ENCODE data around the gene FOXM1.
"Not testable (repeated sequence)": the region's sequence is repeated elsewhere in the genome, so short reads cannot be mapped to it uniquely, and the experiment has no call there.

Gene FOXM1

DNA sequence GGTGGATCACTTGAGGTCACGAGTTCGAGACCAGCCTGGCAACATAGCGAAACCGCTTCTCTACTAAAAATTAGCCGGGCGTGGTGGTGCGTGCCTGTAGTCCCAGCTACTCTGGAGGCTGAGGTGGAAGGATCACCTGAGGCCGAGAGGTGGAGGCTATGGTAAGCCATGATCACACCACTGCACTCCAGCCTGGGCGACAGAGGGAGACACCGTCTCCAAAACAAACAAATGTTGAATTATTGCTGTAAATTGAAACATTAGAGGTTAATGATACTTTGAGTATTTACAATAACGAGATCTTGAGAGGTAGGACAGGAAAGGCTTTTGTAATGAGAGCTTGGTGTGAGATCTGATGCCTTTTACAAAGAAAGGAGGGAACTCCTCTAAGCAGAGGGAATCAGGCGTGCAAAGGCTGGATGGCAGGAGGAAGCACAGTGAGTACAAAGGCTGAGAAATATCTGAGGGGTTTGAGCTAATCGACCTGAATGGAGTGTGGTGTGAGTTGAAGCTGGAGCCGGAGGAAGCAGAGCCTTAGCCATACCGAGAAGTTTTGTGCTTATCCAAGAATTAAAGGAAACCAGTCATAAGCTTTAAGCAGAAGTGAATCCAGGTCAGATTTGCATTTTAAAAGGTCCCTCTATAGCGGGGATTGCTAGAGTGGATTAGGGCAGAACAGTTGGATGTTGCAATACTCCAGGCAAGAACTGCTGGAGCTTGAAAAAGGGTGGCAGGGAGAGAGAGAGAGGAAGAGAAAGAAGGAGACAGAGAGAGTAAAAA, 1.2 kb upstream of the FOXM1 start:
- no peak for FAIRE-seq

GRCh38 chr12:2876431-2877046, 435 bp downstream of the FOXM1 start:
- FAIRE-seq, result no peak

DNA sequence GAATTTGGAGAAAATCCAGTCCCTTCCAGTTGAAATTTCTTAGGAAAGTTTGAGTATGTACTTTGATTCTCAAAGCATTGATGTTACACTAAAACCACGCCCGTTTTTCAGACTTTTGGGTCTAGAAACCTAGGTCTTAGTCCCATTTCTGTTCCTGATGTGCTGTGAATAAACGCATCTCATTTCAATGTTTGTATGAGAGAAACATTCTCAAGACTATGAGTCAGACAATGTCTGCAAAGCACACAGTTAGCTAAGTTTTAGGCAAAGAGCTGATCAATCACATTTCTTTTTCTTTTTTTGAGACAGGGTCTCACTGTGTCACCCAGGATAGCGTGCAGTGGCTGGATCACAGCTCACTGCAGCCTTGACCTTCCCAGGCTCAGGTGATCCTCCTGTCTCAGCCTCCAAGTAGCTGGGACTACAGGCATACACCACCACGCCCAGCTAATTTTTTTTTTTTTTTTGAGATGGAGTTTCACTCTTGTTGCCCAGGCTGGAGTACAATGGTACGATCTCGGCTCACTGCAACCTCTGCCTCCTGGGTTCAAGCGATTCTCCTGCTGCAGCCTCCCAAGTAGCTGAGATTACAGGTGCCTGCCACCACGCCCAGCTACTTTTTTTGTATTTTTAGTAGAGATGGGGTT, 7.9 kb downstream of the FOXM1 start:
- not testable (repeated sequence) for FAIRE-seq

DNA sequence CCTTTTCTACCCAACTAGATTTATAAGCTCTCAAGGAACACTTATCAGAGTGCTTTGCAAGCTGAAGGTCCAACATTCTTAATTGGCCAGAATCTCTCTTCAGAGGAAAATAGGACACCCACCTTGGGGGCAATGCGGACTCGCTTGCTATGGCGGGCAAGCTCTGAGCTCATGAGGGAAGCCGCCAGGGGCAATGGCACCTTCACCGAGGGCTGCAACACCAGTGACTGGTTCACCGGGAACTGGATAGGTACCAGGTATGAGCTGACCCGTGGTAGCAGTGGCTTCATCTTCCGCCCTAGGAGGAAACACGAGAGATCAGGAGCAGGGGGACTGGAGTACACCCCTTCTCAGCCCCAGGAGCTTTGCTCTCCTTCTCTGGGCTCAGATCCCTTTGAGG, 12.8 kb downstream of the FOXM1 start:
- FAIRE-seq, result no peak

- FAIRE-seq, result not testable (repeated sequence)
Measured at GRCh38 chr12:2863402-2863801, 13.6 kb downstream of the FOXM1 start.

GRCh38 chr12:2862876-2863275, 14.1 kb downstream of the FOXM1 start:
- FAIRE-seq, result no peak

DNA sequence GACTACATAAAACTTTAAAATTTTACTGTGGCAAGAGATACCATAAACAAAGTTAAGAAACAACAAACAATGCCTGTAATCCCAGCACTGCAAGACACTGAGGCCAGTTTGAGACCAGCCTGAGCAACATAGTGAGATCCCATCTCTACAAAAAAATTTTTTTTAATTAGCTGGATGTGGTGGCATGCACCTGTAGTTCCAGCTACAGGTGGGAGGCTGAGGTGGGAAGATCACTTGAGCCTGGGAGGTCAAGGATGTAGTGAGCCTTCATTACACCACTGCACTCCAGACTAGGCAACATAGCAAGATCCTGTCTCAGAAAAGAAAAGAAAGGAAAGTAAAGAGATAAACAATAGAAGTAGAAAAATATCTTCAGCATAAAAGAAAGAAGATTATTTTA, 16.8 kb downstream of the FOXM1 start:
- no peak for FAIRE-seq

DNA sequence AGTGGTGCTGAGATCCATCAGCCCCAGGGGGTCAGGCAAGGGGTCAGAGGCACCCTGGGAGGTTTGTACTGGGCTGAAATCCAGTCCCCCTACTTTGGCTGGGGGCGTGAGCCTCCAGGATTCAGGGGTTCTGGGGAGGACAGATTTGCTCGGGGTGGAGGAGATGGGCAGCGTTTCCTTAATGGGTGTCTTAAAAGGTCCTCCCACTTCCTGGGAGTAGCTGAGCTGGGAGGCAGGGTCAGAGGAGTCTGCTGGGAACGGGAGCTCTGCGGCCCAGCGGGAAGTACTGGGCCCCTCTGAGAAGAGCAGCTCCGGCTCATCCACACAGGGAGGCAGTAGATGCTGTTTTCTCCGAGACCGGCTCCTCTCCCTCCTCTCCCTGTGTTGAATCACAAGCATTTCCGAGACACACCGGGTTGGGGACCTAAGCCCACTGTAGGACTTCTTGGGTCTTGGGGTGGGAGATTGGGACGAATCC, 18.0 kb downstream of the FOXM1 start:
- FAIRE-seq, result no peak

- no peak for FAIRE-seq
Measured at GRCh38 chr12:2858334-2858733, 18.6 kb downstream of the FOXM1 start.

DNA sequence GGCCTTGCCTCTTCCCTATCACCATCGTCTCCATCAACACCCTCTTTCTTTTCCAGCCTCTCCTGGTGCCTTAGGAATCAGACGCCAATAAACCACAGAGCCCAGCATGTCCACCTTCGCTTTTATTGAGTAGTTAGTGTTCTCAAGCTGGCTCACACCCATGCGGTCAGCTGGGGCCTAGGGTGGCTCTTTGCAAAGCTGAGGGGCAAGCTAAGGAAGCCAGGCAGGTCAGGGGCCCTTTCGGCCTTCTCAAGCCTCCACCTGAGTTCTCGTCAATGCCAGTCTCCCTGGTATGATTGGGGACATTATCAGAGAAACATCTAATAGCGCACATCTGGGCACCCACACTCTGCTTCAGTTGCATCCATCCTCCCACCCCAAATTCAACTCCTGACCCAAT, 19.4 kb downstream of the FOXM1 start:
- no peak for FAIRE-seq

DNA sequence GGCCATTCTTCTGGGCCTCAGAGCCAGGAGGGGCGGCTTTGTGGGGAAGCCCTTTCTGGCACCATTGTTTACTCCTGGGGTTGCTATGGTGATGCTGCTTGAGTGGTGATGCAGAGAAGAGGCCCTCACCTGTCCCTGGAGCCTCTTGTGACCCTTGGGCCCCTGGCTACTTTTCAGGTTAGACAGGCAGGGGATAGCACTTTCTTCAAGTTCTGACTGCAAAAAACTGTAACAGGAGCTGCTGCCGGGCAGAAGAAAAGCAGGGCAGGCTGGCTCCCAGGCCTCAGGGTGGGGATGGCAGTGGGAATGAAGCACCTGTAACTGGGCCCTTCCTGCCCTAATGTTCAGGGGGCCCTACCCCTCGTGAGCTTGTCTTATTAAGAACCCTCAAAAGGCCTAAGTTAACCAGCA, 19.9 kb downstream of the FOXM1 start, which contains the start of gene TEX52:
TEX52 (minus strand) TSS at position 19 of the 411 bp plus-strand sequence; CDS start at position 6, 13 bp downstream.
- FAIRE-seq, result no peak

- no peak for FAIRE-seq
Measured at GRCh38 chr12:2856051-2856450, 20.9 kb downstream of the FOXM1 start.

GRCh38 chr12:2855546-2855945, 21.4 kb downstream of the FOXM1 start:
- FAIRE-seq, result no peak

- no peak for FAIRE-seq
Measured at GRCh38 chr12:2854669-2855453, 22.1 kb downstream of the FOXM1 start.

DNA sequence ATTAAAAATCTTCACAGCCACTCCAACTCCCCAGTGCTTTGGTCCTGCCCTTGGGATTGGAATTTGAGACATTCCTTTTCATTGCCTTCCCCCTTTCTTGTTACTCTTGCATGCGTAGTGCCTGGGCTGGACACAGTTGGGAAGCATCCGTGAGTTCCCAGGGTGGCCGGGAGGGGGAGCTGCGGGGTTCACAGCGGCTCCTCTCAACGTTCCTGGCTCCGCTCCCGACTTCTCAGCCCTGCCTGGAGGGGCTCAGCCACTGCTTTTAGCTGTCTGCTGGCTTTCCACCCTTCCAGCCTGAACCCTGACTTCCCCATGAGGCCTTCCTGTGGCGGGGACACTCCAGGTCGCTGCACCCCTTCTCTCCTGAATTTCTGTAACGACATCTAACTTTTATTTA, 23.3 kb downstream of the FOXM1 start:
- no peak for FAIRE-seq

GRCh38 chr12:2851931-2852330, 25.0 kb downstream of the FOXM1 start:
- FAIRE-seq, result no peak

DNA sequence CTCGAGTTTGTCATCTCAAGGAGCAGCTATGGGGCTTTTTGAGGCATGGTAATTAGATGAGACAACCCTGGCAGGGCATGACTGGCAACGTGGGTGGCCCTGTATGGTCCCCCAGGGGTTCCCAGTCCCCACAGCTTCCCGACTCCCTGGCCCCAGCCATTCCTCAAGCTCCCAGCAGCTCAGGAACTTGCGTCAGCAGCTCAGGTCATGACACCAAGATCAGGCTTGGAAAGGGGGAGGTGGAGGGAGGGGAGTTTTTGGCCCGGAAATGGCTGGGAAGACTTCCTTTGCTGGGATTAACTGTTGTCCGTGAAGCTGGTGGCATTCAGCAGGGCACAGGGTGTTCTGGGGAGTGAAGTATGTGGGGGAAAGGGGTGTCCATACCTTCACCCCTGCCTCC, 31.7 kb downstream of the FOXM1 start:
- no peak for FAIRE-seq

DNA sequence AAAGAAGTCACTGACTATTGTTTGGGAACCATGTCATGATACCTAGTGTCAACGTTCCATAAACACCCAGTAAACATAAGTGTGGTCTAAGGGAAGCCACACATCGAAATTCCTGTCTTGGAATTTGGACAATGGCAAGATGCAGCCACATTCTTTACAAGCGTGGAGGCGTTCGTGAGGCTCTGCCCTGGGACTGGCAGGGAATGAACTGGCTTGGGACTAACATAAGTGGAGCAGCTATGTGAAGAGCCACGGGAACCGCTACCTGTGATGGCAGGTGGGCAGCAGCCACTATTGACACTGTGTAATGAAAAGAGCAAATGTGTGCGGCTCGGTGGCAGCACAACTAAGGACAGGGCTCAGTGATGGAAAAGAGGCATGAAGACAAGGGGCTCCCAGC, 32.2 kb downstream of the FOXM1 start:
- FAIRE-seq, result no peak

DNA sequence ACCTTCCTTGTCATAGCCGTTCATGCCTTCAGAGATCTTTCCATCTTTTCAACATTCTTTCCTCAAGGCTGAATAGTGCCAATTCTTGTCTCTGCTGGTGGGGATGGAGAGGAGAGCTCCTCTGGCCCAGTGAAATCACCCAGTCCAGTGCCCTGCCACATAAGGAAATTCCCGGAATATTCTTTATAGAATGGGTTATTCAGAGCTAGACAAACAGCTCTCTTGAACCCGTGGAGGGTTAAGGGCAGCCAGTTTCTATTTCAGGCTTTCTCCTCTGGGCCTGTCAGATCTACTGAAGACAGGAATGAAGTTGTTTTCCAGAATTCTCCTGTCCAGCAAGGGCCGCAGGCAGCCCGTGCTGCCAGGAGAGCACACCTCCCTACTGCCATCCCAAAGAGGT, 34.0 kb downstream of the FOXM1 start:
- FAIRE-seq, result no peak

DNA sequence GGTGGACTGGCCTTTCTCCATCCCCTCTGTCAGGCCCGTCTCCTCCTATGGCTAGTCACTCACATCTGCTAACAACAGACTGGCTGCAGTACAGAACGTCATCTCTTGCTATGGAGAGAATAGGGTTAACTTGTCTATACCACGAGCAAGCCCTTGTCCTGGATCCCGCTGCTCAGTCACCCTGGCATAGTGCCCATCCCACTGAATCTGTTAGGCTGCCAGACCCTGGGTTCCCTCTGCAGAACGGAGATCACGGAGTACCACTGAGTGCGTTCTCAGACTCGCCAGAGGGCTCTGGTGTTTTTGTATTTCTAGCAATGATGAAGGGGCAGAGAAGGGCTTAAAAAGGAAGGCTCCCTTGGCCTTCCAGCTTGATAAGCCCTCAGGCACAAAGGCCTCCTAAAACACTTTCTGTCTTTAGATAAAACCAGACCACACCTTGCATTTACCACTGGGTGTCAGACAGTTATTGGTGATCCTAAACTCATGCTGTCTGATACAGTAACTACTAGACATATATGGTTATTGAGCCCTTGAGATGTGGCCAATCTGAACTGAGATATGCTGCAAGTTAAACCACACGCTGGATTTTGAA, 35.8 kb downstream of the FOXM1 start:
- FAIRE-seq, result no peak

DNA sequence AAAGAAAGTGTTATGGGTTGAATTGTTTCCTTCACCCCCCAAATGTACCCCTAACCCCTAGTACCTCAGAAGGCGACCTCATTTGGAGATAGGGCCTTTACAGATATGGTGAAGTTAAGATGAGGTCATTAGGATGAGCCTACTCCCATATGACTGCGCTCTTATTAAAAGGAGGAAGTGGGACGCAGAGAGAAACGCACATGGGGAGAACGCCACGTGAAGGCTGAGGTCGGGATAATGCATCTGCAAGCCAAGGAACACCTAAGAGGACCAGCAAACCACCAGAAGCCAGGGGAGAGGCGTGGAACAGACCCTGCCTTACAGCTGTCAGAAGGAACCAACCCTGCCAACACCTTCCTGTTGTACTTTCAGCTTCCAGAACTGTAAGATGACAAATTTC, 40.4 kb downstream of the FOXM1 start:
- FAIRE-seq, result no peak

DNA sequence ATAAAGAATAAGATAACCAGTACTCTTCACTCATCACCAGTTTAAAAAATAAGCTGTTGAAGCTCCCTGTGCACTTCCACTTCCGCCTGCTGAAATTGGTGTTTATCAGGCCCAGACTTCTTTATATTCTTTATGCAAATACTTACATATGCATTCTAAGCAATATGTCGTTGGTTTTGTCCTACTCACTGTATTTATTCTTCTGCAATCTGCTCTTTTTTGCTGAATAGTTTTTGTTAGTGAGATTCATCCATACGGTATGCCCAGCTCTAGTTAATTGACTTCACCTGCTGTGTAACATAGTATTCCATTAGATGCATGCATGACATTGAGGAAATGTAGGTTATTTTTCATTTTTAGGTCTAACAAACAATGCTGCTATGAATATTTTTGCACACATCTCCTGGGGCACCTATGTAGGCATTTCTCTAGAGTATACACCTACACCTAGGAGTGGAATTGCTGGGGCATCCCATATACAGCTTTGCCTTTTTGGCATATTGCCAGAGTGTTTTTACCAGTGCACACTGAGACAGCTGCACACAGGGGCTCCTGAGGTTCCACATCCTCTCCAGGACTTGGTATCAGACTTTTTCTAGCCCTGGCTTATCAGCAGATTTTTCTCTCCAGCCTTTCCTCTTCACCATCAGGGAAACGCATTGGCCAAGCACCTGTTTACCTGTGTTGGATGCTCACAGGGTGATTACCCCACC, 41.1 kb downstream of the FOXM1 start:
- no peak for FAIRE-seq

Measured in endometrium (tissue), 2 donors.